ENCODE data around the gene STARD7. TPM values are rescaled to one million over a fixed set of nuclear protein-coding genes. Genes with fewer than 3 reads are reported as not detected.

STARD7 gene
- total and polyA plus RNA-seq, 7 donors, result 111 to 472 (median 184) TPM

GRCh38 chr2:96153291-96153713 lies 55.3 kb downstream of the STARD7 start:
- ATAC-seq, result no peak
- DNase-seq, result no peak
- no peak overlapping the region for H3K27ac ChIP-seq
- no peaks in the 10 kb centered on the region for H3K27me3 ChIP-seq (ENCODE audit: insufficient read depth in 3 of 3, low read length in 2 of 3)
- intact Hi-C loops (cut with DNase I), result no loop called here
- TF ChIP-seq CTCF (IDR thresholded peaks at IDR 0.05), result no peak
- no peak overlapping the region for H3K4me3 ChIP-seq
- 88 to 91% (median 90%) methylated on average over 7 of the region's 7 CpGs for WGBS, 3 donors
- no peaks in the 10 kb centered on the region for H3K4me1 ChIP-seq
- no peaks in the 10 kb centered on the region for H3K9me3 ChIP-seq
- H3K36me3 ChIP-seq (ENCODE audit: insufficient read depth in 1 of 2, low read depth in 1 of 2), result no peaks in the 10 kb centered on the region

DNA sequence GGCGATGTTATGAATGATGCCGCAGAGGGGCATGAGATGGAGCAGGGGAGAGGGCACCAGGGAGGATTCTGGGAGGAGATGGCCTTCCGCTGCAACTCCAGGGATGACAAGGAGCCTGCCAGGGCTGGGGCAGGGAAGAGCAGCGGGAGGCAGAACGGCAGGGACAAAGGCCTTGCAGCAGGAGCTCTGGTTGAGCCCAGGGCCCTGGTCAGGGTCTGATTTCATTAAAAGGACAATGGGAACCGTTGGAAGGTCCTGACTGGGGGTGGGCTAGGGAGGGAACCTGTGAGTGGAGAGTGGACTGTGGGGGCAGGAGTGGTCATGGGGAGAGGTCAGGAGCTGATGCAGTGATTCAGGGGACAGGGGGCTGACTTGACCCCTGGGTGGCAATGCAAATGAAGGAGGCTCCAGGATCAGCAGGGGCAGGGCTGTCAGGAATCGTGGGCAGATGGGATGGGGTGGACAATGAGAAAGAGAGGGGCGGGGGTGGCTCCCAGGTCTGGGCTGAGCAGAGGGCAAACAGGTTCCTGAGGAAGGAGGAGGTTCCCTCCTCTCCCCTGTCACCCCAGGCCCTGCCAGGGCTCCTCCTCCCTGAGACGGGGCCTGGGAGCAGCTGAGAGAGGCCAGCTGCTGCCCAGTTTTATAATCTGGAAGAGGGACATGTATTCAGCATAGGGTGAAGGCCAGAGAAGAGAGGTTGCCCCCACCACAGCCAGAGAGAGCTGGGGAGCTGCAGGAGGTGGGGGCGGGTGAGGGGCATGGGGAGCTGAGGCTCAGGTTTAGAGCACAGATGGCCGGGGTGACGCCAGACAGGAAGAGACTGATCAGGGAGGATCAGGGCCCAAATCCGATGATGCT lies 56.1 kb downstream of the STARD7 start:
- WGBS, 3 donors, result 72 to 76% (median 73%) methylated on average over 13 of the region's 13 CpGs
- no peaks in the 10 kb centered on the region for H3K27me3 ChIP-seq (ENCODE audit: insufficient read depth in 3 of 3, low read length in 2 of 3)
- no peak overlapping the region for H3K27ac ChIP-seq
- intact Hi-C loops (cut with DNase I), result no loop called here
- no peaks in the 10 kb centered on the region for H3K9me3 ChIP-seq
- no peaks in the 10 kb centered on the region for H3K36me3 ChIP-seq (ENCODE audit: insufficient read depth in 1 of 2, low read depth in 1 of 2)
- ATAC-seq (no peak), DNase-seq (peak in 1 of 2 donors; percentile 48)
- H3K4me1 ChIP-seq, result no peaks in the 10 kb centered on the region
- H3K4me3 ChIP-seq, result no peak overlapping the region
- no peak for TF ChIP-seq CTCF (IDR thresholded peaks at IDR 0.05)

DNA sequence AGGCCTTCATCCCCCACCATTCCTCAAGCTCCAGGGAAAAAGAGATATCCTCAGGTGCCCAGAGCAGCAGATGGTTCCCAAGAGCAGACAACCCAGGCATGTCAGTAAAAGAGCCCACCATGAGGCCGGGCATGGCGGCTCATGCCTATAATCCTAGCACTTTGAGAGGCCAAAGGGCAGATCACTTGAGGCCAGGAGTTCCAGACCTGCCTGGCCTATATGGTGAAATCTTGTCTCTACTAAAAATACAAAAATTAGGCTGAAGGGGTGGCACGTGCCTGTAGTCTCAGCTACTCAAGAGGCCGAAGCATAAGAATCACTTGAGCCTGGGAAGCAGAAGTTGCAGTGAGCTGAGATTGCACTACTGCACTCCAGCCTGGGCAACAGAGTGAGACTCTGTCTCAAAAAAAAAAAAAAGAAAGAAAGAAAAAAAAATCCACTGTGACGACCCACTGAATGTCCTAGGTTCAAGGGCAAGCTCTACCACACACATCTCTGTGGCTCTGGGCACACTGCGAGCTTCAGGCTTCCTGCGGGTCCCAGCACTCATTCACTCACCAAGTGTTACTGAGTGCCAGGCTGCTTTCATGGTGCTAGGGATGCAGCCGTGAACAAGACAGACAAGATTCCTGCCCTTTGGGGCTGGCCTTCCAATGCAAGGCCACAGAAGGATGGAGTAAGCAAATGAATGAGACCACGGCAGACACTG lies 56.9 kb downstream of the STARD7 start:
- H3K36me3 ChIP-seq (ENCODE audit: insufficient read depth in 1 of 2, low read depth in 1 of 2), result no peaks in the 10 kb centered on the region
- TF ChIP-seq CTCF (IDR thresholded peaks at IDR 0.05), result no peak
- H3K4me1 ChIP-seq, result no peaks in the 10 kb centered on the region
- H3K27me3 ChIP-seq (ENCODE audit: insufficient read depth in 3 of 3, low read length in 2 of 3), result no peaks in the 10 kb centered on the region
- no peak overlapping the region for H3K4me3 ChIP-seq
- DNase-seq (no peak), ATAC-seq (no peak)
- intact Hi-C loops (cut with DNase I), result no loop called here
- no peaks in the 10 kb centered on the region for H3K9me3 ChIP-seq
- H3K27ac ChIP-seq, result no peak overlapping the region
- WGBS, 3 donors, result 88 to 93% (median 91%) methylated on average over 9 of the region's 9 CpGs

DNA sequence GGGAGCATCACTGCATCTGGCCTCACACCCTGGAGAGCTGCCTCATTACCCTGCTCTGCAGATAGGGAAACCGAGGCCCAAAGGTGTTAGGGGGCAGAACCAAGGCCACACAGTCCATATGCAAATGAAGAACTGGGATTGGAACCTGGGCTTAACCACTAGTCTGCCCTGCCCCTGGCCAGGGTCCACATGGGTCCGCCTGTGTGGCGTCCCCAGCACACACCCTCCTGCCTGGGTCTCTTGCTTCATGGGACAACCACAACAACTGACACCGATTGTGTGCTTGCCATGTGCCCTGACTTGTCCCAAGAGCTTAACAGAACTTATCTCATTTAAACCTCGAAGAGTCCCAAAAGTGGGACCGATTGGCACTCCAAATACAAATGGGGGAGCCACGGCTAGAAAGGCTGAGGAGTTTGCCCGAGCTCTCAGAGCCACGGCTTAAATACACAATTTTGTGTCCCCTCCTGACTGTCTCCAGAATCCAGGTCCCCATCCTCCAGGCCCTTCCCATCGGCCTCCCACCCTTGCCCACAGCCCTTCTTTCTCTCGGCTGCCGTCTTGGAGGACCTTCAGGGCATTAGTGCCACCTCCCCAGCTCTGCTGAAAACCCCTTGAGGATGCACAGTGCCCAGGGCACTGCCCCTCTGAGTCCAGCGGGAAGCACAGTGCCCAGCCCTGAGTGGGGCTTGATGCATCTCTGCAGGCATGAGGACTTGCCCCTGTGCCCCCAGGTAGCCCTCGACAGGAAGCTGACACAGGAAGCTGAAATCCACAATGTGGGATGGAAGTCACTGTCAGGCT lies 57.6 kb downstream of the STARD7 start:
- no peaks in the 10 kb centered on the region for H3K27me3 ChIP-seq (ENCODE audit: insufficient read depth in 3 of 3, low read length in 2 of 3)
- no peak for DNase-seq
- no peaks in the 10 kb centered on the region for H3K4me1 ChIP-seq
- H3K27ac ChIP-seq, result no peak overlapping the region
- no peaks in the 10 kb centered on the region for H3K36me3 ChIP-seq (ENCODE audit: insufficient read depth in 1 of 2, low read depth in 1 of 2)
- WGBS, 3 donors, result 93 to 94% (median 94%) methylated on average over 14 of the region's 14 CpGs
- TF ChIP-seq CTCF (IDR thresholded peaks at IDR 0.05), result no peak
- intact Hi-C loops (cut with DNase I), result no loop called here
- ATAC-seq, result no peak
- no peaks in the 10 kb centered on the region for H3K9me3 ChIP-seq
- no peak overlapping the region for H3K4me3 ChIP-seq

Measured in psoas muscle (tissue), 8 donors.